HUES64 (cell line): ENCODE data around the gene CCDC146.
"Not testable (repeated sequence)": the region's sequence is repeated elsewhere in the genome, so short reads cannot be mapped to it uniquely, and the experiment has no call there.

Source experiments
- H3K27ac ChIP-seq: 2 replicates; pipeline ENCODE4 v1.7.0; 2013; ENCODE audit warnings: low read depth, low read length, inconsistent platforms
- H3K27me3 ChIP-seq: 2 replicates; pipeline ENCODE4 v1.6.1; 2013; ENCODE audit warnings: mild to moderate bottlenecking, low read length; ENCODE audit not compliant: insufficient read depth
- H3K36me3 ChIP-seq: 2 replicates; pipeline ENCODE4 v1.6.1; 2013; ENCODE audit warnings: mild to moderate bottlenecking, low read length; ENCODE audit not compliant: insufficient read depth
- H3K4me1 ChIP-seq: 2 replicates; pipeline ENCODE4 v1.6.1; 2013; ENCODE audit warnings: mild to moderate bottlenecking, low read length, moderate library complexity; ENCODE audit not compliant: insufficient read depth
- H3K4me3 ChIP-seq: 2 replicates; pipeline ENCODE4 v1.5.1; 2013; ENCODE audit warnings: mild to moderate bottlenecking, low read length, moderate library complexity
- H3K9ac ChIP-seq: 2 replicates; pipeline ENCODE4 v1.6.1; 2013; ENCODE audit warnings: mild to moderate bottlenecking, low read depth, low read length
- H3K9me3 ChIP-seq: 2 replicates; pipeline ENCODE4 v1.6.1; 2013; ENCODE audit warnings: low read depth, low read length; ENCODE audit not compliant: insufficient read depth
- WGBS: fragments of 150-250, 120-280 bp; methylation state at CpG from one replicate; pipeline ENCODE4 v1.1.7; 2013; ENCODE audit warnings: missing lambda C conversion rate; 5-methylcytosine and 5-hydroxymethylcytosine counted together

Gene CCDC146

DNA sequence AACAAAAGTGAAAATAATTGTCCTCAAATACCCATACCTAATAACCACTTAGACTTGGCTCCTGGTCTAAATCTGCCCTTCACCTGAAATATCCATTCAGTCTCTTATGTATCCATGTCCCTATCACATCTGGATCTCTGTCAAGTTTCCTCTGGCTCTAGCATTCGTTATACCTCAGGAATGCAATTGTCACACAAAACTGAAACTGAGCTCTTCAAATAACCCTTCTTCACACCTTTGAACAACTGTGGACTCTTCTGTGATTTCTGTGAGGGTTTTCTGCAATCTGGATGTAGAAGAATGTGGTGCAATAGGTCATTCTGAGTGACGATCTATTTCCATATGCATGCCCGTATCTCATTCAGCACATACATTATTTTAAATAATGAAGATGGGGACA, 130.7 kb downstream of the CCDC146 start:
- no peaks in the 10 kb centered on the region for H3K4me1 ChIP-seq
- H3K4me3 ChIP-seq: no peak overlapping the region
- WGBS: 74% methylated on average over 1 of the region's 3 CpGs
- H3K9me3 ChIP-seq: no peaks in the 10 kb centered on the region
- no peak overlapping the region for H3K9ac ChIP-seq
- no peaks in the 10 kb centered on the region for H3K36me3 ChIP-seq
- H3K27me3 ChIP-seq: no peaks in the 10 kb centered on the region
- no peak overlapping the region for H3K27ac ChIP-seq

DNA sequence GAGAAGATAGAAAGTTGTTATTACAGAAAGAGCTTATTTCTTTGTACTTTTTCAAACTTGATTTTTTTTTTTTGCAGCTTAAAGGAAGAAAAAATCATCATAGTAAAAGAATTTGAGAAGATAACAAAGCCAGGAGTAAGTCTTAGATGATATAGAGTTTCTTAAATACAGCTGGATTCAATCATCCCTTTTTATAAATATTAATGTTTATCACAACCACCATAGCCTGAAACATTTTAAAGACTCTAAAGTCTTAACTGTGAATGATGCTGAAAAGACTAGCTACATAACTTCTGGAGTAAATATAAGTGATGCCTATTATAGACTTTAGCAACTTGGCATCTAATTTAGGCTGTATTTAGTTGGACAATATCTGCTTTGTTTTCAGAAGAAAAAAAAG, 132.0 kb downstream of the CCDC146 start:
- Histone ChIP-seq H3K9me3 (no peaks in the 10 kb centered on the region), H3K27ac (no peak overlapping the region), H3K36me3 (no peaks in the 10 kb centered on the region), H3K4me1 (no peaks in the 10 kb centered on the region), H3K27me3 (no peaks in the 10 kb centered on the region), H3K9ac (no peak overlapping the region), H3K4me3 (no peak overlapping the region)

- Histone ChIP-seq H3K4me1 (no peaks in the 10 kb centered on the region), H3K4me3 (no peak overlapping the region), H3K27me3 (no peaks in the 10 kb centered on the region), H3K9me3 (no peaks in the 10 kb centered on the region), H3K27ac (no peak overlapping the region), H3K9ac (no peak overlapping the region), H3K36me3 (no peaks in the 10 kb centered on the region)
- 93% methylated on average over 2 of the region's 2 CpGs for WGBS
Measured at GRCh38 chr7:77254915-77255314, 132.5 kb downstream of the CCDC146 start.

GRCh38 chr7:77258014-77258413, 135.6 kb downstream of the CCDC146 start:
- H3K36me3 ChIP-seq: no peaks in the 10 kb centered on the region
- H3K4me1 ChIP-seq: no peaks in the 10 kb centered on the region
- WGBS: 95% methylated on average over 1 of the region's 1 CpG
- no peak overlapping the region for H3K27ac ChIP-seq
- H3K27me3 ChIP-seq: no peaks in the 10 kb centered on the region
- no peaks in the 10 kb centered on the region for H3K9me3 ChIP-seq
- H3K4me3 ChIP-seq: no peak overlapping the region
- no peak overlapping the region for H3K9ac ChIP-seq

DNA sequence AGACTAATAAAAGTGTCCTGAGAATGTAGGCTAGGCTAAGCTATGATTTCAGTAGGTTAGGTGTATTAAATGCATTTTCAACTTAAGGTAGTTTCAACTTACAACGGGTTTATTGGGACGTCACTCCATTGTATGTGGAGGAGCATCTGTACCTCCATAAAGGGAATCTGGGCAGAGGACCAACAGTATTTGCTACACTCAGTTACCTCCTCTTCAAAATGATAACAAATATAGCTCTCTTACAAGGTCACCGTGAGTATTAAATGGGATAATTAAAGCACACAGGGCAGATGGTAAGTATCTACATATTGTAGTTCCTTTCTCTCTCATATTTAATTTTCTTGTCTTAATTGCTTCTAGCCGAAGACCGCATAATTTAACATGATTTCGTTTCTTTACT, 136.2 kb downstream of the CCDC146 start:
- Histone ChIP-seq H3K9ac (no peak overlapping the region), H3K4me3 (no peak overlapping the region), H3K27ac (no peak overlapping the region), H3K36me3 (no peaks in the 10 kb centered on the region), H3K27me3 (no peaks in the 10 kb centered on the region), H3K9me3 (no peaks in the 10 kb centered on the region), H3K4me1 (no peaks in the 10 kb centered on the region)
- 98% methylated on average over 5 of the region's 6 CpGs for WGBS

- no peaks in the 10 kb centered on the region for H3K4me1 ChIP-seq
- no peaks in the 10 kb centered on the region for H3K27me3 ChIP-seq
- H3K36me3 ChIP-seq: no peaks in the 10 kb centered on the region
- no peaks in the 10 kb centered on the region for H3K9me3 ChIP-seq
- 96% methylated on average over 4 of the region's 4 CpGs for WGBS
- no peak overlapping the region for H3K4me3 ChIP-seq
- no peak overlapping the region for H3K27ac ChIP-seq
- H3K9ac ChIP-seq: no peak overlapping the region
Measured at GRCh38 chr7:77262316-77262715, 139.9 kb downstream of the CCDC146 start.

DNA sequence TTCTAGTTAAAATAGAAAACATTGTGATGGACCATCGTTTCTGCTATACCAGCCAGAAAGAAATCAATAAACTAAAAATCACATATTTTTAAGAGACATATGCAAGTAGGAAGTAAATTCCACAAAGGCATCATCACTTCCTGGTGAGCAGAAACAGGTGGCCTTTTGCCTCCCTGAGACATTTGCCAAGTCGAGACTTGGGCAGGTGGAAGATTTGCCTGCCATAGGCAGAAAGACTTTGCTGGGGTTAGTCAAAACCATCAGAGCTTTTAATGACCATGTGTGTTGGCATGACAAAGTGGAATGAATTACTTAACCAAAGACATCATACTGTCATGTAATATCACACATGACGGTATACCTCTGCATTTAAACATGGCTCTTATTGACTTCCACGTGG, 143.3 kb downstream of the CCDC146 start:
- Histone ChIP-seq H3K27ac (no peak overlapping the region), H3K9me3 (no peaks in the 10 kb centered on the region), H3K36me3 (no peaks in the 10 kb centered on the region), H3K27me3 (no peaks in the 10 kb centered on the region), H3K9ac (no peak overlapping the region), H3K4me1 (no peaks in the 10 kb centered on the region), H3K4me3 (no peak overlapping the region)
- WGBS: 94% methylated on average over 4 of the region's 4 CpGs

DNA sequence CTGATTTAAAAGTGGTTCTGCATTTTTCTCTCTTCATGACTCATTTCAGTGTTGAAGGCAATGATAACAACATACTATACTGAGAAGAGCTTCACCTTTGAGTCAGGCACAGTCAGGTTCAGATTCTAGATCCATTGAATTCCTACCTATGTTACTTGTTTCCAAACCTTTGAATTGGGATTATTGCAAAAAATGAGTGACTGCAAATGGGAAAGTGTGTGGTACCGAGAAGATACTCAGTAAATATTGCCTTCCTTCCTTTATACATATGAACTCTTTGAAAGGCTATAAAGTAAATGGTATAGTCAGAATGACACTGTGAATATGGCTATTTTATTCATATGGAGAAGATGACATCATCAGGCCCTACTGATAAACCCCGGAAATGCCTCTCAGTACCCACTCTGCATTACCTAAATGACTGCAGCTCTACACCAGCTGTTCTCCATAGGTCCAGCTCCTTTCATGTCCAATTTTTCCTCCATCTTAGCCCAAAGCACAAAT, 143.9 kb downstream of the CCDC146 start:
- Histone ChIP-seq H3K9ac (no peak overlapping the region), H3K27ac (no peak overlapping the region), H3K27me3 (no peaks in the 10 kb centered on the region), H3K36me3 (no peaks in the 10 kb centered on the region), H3K9me3 (no peaks in the 10 kb centered on the region), H3K4me3 (no peak overlapping the region), H3K4me1 (no peaks in the 10 kb centered on the region)
- 89% methylated on average over 1 of the region's 2 CpGs for WGBS

DNA sequence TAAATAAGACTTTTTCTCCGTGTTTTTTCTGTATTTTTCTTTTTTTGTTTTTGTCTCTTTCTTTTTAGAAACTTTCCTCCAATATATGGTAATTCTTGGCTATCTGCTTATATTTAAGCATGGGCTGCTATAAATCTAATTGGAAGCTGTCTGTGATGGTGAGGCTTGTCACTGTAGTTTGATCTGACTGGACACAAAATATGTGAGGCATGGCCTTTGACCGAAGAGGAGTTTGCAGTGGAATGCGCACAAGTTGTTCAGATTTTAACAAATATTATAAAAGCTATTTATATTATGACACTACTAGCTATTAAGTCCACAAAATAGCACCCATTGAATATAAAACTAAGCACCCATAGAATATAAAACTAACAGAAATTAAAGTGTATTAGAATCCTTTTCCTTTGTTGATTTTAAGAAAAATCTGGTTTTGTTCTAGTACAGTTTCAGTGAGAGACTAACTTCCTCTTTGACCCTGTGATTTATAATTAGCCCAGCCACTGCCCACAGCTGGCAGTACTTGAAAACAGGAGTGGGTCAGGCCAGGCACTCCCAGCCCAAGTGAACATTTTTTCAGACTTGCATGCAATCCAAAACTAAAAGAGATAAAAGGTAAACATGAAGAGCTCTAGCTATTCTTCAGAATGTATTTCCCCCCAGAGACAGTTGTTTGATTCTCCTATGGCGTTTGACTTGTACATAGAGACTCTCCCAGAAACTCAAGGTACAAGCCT, 147.1 kb downstream of the CCDC146 start:
- no peaks in the 10 kb centered on the region for H3K4me1 ChIP-seq
- no peaks in the 10 kb centered on the region for H3K27me3 ChIP-seq
- no peak overlapping the region for H3K9ac ChIP-seq
- H3K9me3 ChIP-seq: no peaks in the 10 kb centered on the region
- H3K36me3 ChIP-seq: no peaks in the 10 kb centered on the region
- WGBS: 100% methylated on average over 2 of the region's 4 CpGs
- no peak overlapping the region for H3K4me3 ChIP-seq
- H3K27ac ChIP-seq: no peak overlapping the region

DNA sequence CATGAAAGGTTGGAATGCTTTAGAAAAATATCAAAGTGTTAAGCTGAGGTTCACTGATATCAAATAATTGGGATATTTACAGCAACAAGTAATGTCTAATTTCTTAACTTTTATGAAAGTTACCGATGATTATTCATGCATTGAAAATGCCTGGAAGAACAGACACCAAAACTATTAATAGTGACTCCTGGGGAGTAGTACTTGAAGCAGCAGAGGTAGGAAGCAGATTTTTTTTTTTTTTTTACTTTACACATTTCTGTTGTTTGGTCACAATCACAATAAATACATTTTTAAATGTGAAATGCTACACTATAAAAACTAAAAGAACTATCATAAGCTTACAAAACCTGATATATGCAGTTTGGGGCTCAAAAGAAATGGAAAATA, 147.7 kb downstream of the CCDC146 start:
- Histone ChIP-seq H3K27ac (no peak overlapping the region), H3K36me3 (no peaks in the 10 kb centered on the region), H3K9ac (no peak overlapping the region), H3K4me1 (no peaks in the 10 kb centered on the region), H3K4me3 (no peak overlapping the region), H3K27me3 (no peaks in the 10 kb centered on the region), H3K9me3 (no peaks in the 10 kb centered on the region)
- no CpG with 5 or more reads among the region's 1 CpG for WGBS

- Histone ChIP-seq H3K9ac (no peak overlapping the region), H3K9me3 (no peaks in the 10 kb centered on the region), H3K27ac (no peak overlapping the region), H3K27me3 (no peaks in the 10 kb centered on the region), H3K4me3 (no peak overlapping the region), H3K36me3 (no peaks in the 10 kb centered on the region), H3K4me1 (no peaks in the 10 kb centered on the region)
- 95% methylated on average over 5 of the region's 5 CpGs for WGBS
Measured at GRCh38 chr7:77271766-77272165, 149.4 kb downstream of the CCDC146 start.

- 96% methylated on average over 2 of the region's 2 CpGs for WGBS
- H3K4me3 ChIP-seq, H3K9ac ChIP-seq, H3K36me3 ChIP-seq, H3K27ac ChIP-seq, H3K4me1 ChIP-seq, H3K9me3 ChIP-seq, H3K27me3 ChIP-seq: not testable (repeated sequence)
Measured at GRCh38 chr7:77275663-77276062, 153.2 kb downstream of the CCDC146 start.
